Vagina (tissue), 2 donors: Measurements from ENCODE around the gene RGS14. TPM values are rescaled to one million over a fixed set of nuclear protein-coding genes. Genes with fewer than 3 reads are reported as not detected.

Source experiments
- DNase-seq, 2 donors: peaks; one replicate each; pipeline ENCODE4 v3.0.0-alpha.2; 2017; ENCODE audit errors: extremely low spot score in 2 of 2
- H3K27ac ChIP-seq: fragments of 200-600 bp; sonication (generic); one replicate; pipeline ENCODE4 v1.5.1; 2019
- H3K27me3 ChIP-seq: fragments of 200-600 bp; sonication (generic); one replicate; pipeline ENCODE4 v1.5.1; 2019
- H3K36me3 ChIP-seq, 2 donors: fragments of 200-600 bp; sonication (generic); one replicate each; pipeline ENCODE4 v1.5.1; 2017 to 2019
- H3K4me1 ChIP-seq: fragments of 200-600 bp; sonication (generic); one replicate; pipeline ENCODE4 v1.5.1; 2019
- H3K4me3 ChIP-seq, 2 donors: fragments of 200-600 bp; sonication (generic); 1 replicate in 1 of 2; 2 replicates in 1 of 2; pipeline ENCODE4 v1.5.1; 2016 to 2019
- H3K9me3 ChIP-seq: fragments of 200-600 bp; sonication (generic); one replicate; pipeline ENCODE4 v1.5.1; 2019
- CTCF ChIP-seq, 3 experiments: fragments of 450-650 bp in 2 of 3; fragments of 200-600 bp in 1 of 3; sonication (generic) in 1 of 3; IDR thresholded peaks; one replicate each; pipeline ENCODE4 v1.5.1; 2017 to 2019; ENCODE audit warnings: antibody characterized with exemption in 3 of 3, mild to moderate bottlenecking in 2 of 3, moderate library complexity in 2 of 3
- POLR2A ChIP-seq, 2 donors: fragments of 450-650 bp; IDR thresholded peaks; one replicate each; pipeline ENCODE4 v1.6.1; 2017; ENCODE audit warnings: antibody characterized with exemption in 2 of 2, mild to moderate bottlenecking in 2 of 2, moderate library complexity in 2 of 2
- POLR2AphosphoS5 ChIP-seq, 2 donors: sonication (generic); formaldehyde crosslinking; IDR thresholded peaks; one replicate each; pipeline ENCODE4 v1.9.0; 2017; ENCODE audit warnings: antibody characterized with exemption in 2 of 2, mild to moderate bottlenecking in 2 of 2, low read depth in 1 of 2; ENCODE audit not compliant: insufficient read depth in 1 of 2
- intact Hi-C: fragments of 100-400 bp; cut with DNase I; formaldehyde crosslinking; loops from one replicate; pipeline ENCODE4 v1.15.1; 2023
- total RNA-seq: library from RNA; depleted of rRNA; stranded (reverse); fragments of >200 nt; gene quantifications from one replicate; pipeline ENCODE4 v1.2.3, GENCODE V29; 2016

RGS14 gene
- total RNA-seq, 1 donor from 2014 or later = 49.1 TPM

DNA sequence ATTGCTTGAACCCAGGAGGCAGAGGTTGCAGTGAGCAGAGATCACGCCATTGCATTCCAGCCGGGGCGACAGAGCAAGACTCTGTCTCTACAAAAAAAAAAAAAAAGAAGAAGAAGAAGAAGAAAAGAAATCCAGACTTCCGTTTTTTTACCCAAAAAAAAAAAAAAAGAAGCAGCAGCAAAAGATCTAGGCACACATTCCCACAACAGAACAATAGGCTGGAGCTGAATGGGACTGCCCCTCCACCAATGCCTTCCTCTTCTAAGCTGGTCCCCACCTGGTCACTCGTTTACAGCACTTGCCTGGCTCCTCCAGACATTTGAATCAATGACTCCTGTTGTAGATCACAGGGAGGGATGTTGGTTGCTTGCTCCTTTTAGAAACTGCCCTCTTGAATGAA is 4.6 kb upstream of the RGS14 start:
- Histone ChIP-seq H3K9me3 (no peaks in the 10 kb centered on the region), H3K36me3 (no peaks in the 10 kb centered on the region), H3K27me3 (no peaks in the 10 kb centered on the region), H3K27ac (no peak overlapping the region), H3K4me3 (no peak overlapping the region), H3K4me1 (peaks cover 37% of the 10 kb centered on the region)
- intact Hi-C loops = no loop called here
- TF ChIP-seq CTCF (IDR thresholded peaks at IDR 0.05) = no peak
- DNase-seq = no peak

- H3K36me3 ChIP-seq = no peaks in the 10 kb centered on the region
These were observed 3.5 kb upstream of the RGS14 start for GRCh38 chr5:177354256-177354655.

GRCh38 chr5:177354711-177355110 is 3.0 kb upstream of the RGS14 start:
- intact Hi-C loops = no loop called here
- no peak overlapping the region for H3K4me3 ChIP-seq
- no peaks in the 10 kb centered on the region for H3K9me3 ChIP-seq
- peaks cover 27% of the 10 kb centered on the region for H3K4me1 ChIP-seq
- no peaks in the 10 kb centered on the region for H3K27me3 ChIP-seq
- TF ChIP-seq POLR2AphosphoS5 (IDR thresholded peaks at IDR 0.05; ENCODE audit: insufficient read depth in 1 of 2, low read depth in 1 of 2) = no peak
- TF ChIP-seq CTCF (IDR thresholded peaks at IDR 0.05) = no peak
- TF ChIP-seq POLR2A (IDR thresholded peaks at IDR 0.05) = no peak
- H3K36me3 ChIP-seq = no peaks in the 10 kb centered on the region
- H3K27ac ChIP-seq = no peak overlapping the region
- no peak for DNase-seq

More at GRCh38 chr5:177354256-177354655, 3.5 kb upstream of the RGS14 start:
- Histone ChIP-seq H3K27ac (no peak overlapping the region), H3K4me1 (peaks cover 31% of the 10 kb centered on the region), H3K4me3 (no peak overlapping the region), H3K27me3 (no peaks in the 10 kb centered on the region), H3K9me3 (no peaks in the 10 kb centered on the region)
- DNase-seq = no peak
- TF ChIP-seq POLR2AphosphoS5 (IDR thresholded peaks at IDR 0.05; ENCODE audit: insufficient read depth in 1 of 2, low read depth in 1 of 2) (no peak), POLR2A (IDR thresholded peaks at IDR 0.05) (no peak), CTCF (IDR thresholded peaks at IDR 0.05) (no peak)
- intact Hi-C loops = no loop called here

GRCh38 chr5:177355162-177355867 is 2.4 kb upstream of the RGS14 start:
- Histone ChIP-seq H3K27ac (no peak overlapping the region), H3K4me3 (no peak overlapping the region), H3K4me1 (peaks cover 21% of the 10 kb centered on the region), H3K9me3 (no peaks in the 10 kb centered on the region), H3K36me3 (no peaks in the 10 kb centered on the region), H3K27me3 (no peaks in the 10 kb centered on the region)
- no peak for TF ChIP-seq POLR2AphosphoS5 (IDR thresholded peaks at IDR 0.05; ENCODE audit: insufficient read depth in 1 of 2, low read depth in 1 of 2)
- no peak for TF ChIP-seq POLR2A (IDR thresholded peaks at IDR 0.05)
- no peak for TF ChIP-seq CTCF (IDR thresholded peaks at IDR 0.05)
- DNase-seq = no peak
- intact Hi-C loops = no loop called here

- intact Hi-C loops = no loop called here
- no peaks in the 10 kb centered on the region for H3K36me3 ChIP-seq
- H3K9me3 ChIP-seq = no peaks in the 10 kb centered on the region
- TF ChIP-seq CTCF (IDR thresholded peaks at IDR 0.05) (no peak), POLR2AphosphoS5 (IDR thresholded peaks at IDR 0.05; ENCODE audit: insufficient read depth in 1 of 2, low read depth in 1 of 2) (no peak), POLR2A (IDR thresholded peaks at IDR 0.05) (no peak)
- H3K27me3 ChIP-seq = no peaks in the 10 kb centered on the region
- H3K27ac ChIP-seq = no peak overlapping the region
- no peak for DNase-seq
- H3K4me1 ChIP-seq = peaks cover 16% of the 10 kb centered on the region
- H3K4me3 ChIP-seq = no peak overlapping the region
These were observed 1.9 kb upstream of the RGS14 start for GRCh38 chr5:177355868-177356168.
